ENCODE results near the gene UBR3. TPM values are rescaled to one million over a fixed set of nuclear protein-coding genes. Genes with fewer than 3 reads are reported as not detected.
"Not testable (repeated sequence)": the region's sequence is repeated elsewhere in the genome, so short reads cannot be mapped to it uniquely, and the experiment has no call there.

Gene UBR3
- total RNA-seq, 2 donors from 2014 or later, result 28.6 to 32.7 TPM

DNA sequence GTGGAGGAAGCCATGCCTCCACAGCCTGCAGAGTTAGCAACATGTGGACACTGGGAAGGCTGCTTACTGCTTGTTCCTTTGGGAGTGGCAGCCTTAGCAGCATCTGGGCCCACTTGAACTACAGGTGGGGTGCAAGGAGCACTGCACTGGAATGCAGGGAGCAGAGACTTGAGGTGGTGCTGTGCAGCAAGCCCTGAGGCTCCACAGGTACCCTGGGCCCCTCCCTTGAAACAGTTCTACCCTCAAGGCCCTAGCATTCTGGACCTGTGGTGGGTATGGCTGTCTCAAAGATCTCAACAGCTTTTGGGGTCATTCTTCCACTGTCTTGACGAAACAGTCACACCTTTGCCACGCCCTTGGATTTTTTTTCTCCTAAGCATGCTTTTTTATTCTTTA, 13.5 kb downstream of the UBR3 start:
- peaks cover 14% of the 10 kb centered on the region for H3K36me3 Mint-ChIP-seq (ENCODE audit: low read depth)
- H3K27me3 Mint-ChIP-seq, result no peaks in the 10 kb centered on the region
- H3K4me3 Mint-ChIP-seq, result no peak overlapping the region
- no peak for ATAC-seq (replicated peaks)
- H3K27ac Mint-ChIP-seq, result no peak overlapping the region
- H3K4me1 Mint-ChIP-seq, result peaks cover 25% of the 10 kb centered on the region
- H3K9me3 Mint-ChIP-seq, result no peaks in the 10 kb centered on the region

DNA sequence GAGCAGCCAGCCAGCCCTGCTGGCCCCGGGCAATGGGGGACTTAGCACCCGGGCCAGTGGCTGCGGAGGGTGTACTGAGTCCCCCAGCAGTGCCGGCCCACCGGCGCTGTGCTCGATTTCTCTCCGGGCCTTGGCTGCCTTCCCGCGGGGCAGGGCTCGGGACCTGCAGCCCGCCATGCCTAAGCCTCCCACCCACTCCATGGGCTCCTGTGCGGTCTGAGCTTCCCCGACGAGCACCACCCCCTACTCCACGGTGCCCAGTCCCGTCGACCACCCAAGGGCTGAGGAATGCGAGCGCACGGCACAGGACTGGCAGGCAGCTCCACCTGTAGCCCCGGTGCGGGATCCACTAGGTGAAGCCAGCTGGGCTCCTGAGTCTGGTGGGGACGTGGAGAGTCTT, 14.4 kb downstream of the UBR3 start:
- ATAC-seq (replicated peaks); H3K27ac Mint-ChIP-seq; H3K27me3 Mint-ChIP-seq; H3K9me3 Mint-ChIP-seq; H3K4me3 Mint-ChIP-seq: not testable (repeated sequence)
- Mint-ChIP-seq H3K36me3 (ENCODE audit: low read depth) (peaks cover 14% of the 10 kb centered on the region), H3K4me1 (peaks cover 25% of the 10 kb centered on the region)

DNA sequence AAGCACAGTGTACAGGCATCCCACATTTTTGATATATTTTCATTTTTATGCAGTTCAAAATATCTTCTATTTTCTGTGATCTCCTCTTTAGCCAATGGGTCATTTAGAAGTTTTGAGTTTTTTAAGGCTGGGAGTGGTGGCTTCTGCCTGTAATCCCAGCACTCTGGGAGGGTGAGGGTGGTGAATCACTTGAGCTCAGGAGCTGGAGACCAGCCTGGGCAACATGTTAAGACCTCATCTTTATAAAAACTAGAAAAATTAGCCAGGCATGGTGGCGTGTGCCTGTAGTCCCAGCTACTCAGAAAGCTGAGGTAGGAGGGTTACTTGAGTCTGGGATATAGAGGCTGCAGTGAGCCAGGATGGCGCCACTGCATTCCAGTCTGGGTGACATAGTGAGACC, 17.8 kb downstream of the UBR3 start:
- Mint-ChIP-seq H3K9me3 (peaks cover 4% of the 10 kb centered on the region), H3K4me1 (peaks cover 25% of the 10 kb centered on the region), H3K27me3 (no peaks in the 10 kb centered on the region), H3K4me3 (no peak overlapping the region), H3K27ac (peak overlapping the region; percentile 52), H3K36me3 (ENCODE audit: low read depth) (peaks cover 14% of the 10 kb centered on the region)
- ATAC-seq (replicated peaks), result no peak

DNA sequence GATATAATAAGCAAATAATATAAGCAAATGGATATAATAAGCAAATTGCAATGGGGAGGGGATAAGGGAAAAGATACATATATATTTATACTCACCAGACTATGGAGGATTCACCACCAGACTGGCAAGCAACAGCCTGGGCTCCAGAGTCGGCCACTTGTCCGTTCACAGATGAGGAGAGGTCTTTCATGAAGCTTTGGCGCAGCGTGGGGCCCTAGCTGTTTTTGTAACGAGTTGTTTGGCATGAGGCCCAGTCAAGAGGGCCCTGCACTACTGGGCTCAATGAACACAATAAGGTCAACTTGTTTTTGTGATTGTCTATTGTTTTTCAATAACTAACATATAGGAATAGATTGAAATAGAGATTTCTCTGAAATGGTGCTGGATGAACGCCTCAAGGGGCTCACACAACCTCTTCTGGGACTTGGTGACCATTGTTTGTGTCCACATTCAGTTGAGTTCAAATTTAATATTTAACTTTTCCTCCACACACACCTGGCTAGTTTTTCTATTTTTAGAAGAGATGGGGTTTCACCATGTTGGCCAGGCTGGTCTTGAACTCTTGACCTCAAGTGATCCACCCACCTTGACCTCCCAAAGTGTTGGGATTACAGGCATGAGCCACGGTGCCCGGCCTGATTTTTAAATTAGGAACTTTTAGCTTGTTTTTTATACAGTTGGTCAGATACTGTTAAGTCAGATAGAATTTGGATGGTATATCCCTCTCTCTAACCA, 21.9 kb downstream of the UBR3 start:
- Mint-ChIP-seq H3K36me3 (ENCODE audit: low read depth) (peaks cover 11% of the 10 kb centered on the region), H3K4me1 (peaks cover 28% of the 10 kb centered on the region)
- not testable (repeated sequence) for H3K27ac Mint-ChIP-seq; H3K27me3 Mint-ChIP-seq; ATAC-seq (replicated peaks); H3K4me3 Mint-ChIP-seq; H3K9me3 Mint-ChIP-seq

DNA sequence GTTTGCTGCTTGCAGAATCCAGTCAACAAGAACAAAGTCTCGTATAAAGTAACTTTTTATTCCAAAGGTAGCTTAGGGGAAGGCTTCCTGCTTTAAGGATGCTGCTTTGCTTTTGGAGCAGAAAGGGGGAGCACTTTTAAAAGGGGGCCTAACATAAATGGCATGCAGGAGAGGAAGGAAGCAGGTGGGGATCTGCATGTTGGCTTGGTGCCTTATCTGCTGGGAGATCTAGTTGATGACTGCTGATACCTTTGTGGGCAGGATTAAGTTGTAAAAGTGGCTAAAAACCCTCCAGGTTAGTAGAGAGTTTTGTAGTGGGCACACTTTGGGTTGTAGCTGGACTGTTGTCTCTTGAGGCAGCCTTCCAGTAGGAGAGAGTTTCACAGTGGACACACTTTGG, 22.5 kb downstream of the UBR3 start:
- Mint-ChIP-seq H3K27ac (no peak overlapping the region), H3K27me3 (no peaks in the 10 kb centered on the region), H3K4me1 (peaks cover 25% of the 10 kb centered on the region), H3K9me3 (peaks cover 4% of the 10 kb centered on the region), H3K36me3 (ENCODE audit: low read depth) (peaks cover 8% of the 10 kb centered on the region), H3K4me3 (no peak overlapping the region)
- ATAC-seq (replicated peaks), result no peak

DNA sequence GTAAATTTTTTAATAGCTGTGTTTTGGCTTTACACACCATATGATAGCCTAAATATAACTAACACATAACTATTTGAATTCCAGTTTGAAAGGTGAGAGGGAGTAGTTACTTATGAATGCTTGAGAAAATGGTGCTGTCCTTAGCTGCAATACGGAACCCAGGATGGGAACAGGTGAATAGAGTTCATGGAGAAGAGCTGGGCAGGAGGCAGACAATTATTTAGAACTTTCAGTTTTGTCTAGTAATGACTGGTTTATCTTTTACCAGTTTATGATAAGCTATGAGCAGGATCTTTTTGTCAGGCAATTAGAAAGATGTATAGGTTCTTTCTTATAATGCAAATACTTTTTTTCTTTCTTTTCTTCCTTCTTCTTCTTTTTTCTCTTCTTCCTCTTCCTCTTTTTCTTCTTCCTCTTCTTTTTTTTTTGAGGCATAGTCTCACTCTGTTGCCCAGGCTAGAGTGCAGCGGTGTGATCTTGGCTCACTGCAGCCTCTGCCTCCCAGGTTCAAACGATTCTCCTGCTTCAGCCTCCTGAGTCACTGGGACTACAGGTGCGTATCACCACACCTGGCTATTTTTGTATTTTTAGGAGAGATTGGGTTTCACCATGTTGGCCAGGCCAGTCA, 25.9 kb downstream of the UBR3 start:
- Mint-ChIP-seq H3K9me3 (peaks cover 4% of the 10 kb centered on the region), H3K27ac (peak overlapping the region; percentile 29), H3K36me3 (ENCODE audit: low read depth) (peaks cover 5% of the 10 kb centered on the region), H3K4me1 (peaks cover 17% of the 10 kb centered on the region), H3K4me3 (no peak overlapping the region), H3K27me3 (no peaks in the 10 kb centered on the region)
- ATAC-seq (replicated peaks), result no peak

DNA sequence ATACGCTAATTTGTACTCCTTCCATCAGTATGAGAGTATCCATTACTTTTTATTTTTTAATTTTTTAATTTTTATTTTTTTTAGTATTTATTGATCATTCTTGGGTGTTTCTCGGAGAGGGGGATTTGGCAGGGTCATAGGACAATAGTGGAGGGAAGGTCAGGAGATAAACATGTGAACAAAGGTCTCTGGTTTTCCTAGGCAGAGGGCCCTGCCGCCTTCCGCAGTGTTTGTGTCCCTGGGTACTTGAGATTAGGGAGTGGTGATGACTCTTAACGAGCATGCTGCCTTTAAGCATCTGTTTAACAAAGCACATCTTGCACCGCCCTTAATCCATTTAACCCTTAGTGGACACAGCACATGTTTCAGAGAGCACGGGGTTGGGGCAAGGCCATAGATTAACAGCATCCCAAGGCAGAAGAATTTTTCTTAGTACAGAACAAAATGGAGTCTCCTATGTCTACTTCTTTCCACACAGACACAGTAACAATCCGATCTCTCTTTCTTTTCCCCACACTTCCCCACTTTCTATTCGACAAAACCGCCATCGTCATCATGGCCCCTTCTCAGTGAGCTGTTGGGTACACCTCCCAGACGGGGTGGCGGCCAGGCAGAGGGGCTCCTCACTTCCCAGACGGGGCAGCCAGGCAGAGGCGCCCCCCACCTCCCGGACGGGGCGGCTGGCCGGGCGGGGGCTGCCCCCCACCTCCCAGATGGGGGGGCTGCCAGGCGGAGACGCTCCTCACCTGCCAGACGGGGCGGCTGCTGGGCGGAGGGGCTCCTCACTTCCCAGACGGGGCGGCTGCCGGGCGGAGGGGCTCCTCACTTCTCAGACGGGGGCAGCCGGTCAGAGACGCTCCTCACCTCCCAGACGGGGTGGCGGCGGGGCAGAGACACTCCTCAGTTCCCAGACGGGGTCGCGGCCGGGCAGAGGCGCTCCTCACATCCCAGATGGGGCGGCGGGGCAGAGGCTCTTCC, 28.3 kb downstream of the UBR3 start:
- H3K27me3 Mint-ChIP-seq; H3K4me3 Mint-ChIP-seq; H3K9me3 Mint-ChIP-seq; H3K27ac Mint-ChIP-seq; ATAC-seq (replicated peaks): not testable (repeated sequence)
- Mint-ChIP-seq H3K4me1 (peaks cover 16% of the 10 kb centered on the region), H3K36me3 (ENCODE audit: low read depth) (peaks cover 10% of the 10 kb centered on the region)

DNA sequence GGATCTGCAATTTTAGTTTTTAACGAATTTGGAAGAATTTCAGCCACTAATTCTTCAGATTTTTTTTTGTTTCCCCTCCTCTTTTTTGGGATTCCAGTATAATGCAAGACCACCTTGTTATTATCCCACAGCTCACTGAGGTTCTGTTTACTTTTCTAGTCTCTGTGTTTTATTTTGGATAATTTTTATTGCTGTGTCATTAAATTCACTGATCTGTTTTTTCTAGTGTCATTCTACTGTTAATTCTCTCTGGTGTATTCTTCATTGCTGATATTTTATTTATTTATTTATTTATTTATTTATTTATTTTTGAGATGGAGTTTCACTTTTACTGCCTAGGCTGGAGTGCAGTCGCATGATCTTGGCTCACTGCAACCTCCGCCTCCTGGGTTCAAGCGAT, 32.2 kb downstream of the UBR3 start:
- no peak for ATAC-seq (replicated peaks)
- Mint-ChIP-seq H3K27me3 (no peaks in the 10 kb centered on the region), H3K4me1 (peaks cover 4% of the 10 kb centered on the region), H3K36me3 (ENCODE audit: low read depth) (peaks cover 6% of the 10 kb centered on the region), H3K27ac (no peak overlapping the region), H3K9me3 (no peaks in the 10 kb centered on the region), H3K4me3 (no peak overlapping the region)

DNA sequence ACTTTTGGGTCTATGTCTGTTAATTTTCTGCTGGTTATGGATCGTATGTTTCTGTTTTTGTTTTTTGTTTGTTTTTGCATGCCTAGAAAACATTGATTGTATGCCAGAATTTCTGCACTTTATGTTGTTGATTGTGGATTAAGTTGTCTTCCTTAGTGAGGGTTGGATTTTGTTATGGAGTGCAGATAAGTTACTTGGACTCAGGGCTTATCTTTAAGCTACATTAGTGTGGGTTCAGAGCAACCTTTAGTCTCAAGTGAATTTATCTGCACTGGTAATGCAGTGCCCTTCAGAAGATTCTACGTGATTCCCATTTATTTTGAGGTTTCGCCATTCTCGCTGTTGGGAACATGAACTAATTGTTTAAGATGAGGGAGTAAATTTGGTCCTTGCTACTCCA, 32.9 kb downstream of the UBR3 start:
- H3K4me3 Mint-ChIP-seq, result no peak overlapping the region
- no peaks in the 10 kb centered on the region for H3K27me3 Mint-ChIP-seq

DNA sequence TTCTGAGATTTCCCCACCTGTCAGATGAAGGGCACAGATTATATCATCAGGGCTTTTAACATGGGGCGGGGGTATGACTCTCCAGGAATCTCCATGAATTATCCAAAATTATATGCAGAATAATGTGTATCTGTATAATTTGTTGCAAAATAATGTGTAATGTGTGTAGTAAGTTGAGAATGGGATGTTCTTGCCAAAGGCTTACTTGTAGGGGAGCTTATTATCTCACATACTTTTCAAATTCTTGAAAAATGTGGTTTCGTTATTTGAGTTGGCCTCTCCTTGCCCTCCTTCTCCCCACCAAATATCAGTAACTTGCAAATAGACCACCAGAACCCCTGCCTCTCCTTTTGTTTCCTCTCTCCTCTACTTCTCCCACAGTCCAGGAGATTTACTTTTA, 35.6 kb downstream of the UBR3 start:
- H3K27me3 Mint-ChIP-seq, result no peaks in the 10 kb centered on the region
- ATAC-seq (replicated peaks), result no peak
- H3K4me3 Mint-ChIP-seq, result no peak overlapping the region
- no peak overlapping the region for H3K27ac Mint-ChIP-seq
- peaks cover 6% of the 10 kb centered on the region for H3K36me3 Mint-ChIP-seq (ENCODE audit: low read depth)
- H3K9me3 Mint-ChIP-seq, result no peaks in the 10 kb centered on the region
- H3K4me1 Mint-ChIP-seq, result peaks cover 11% of the 10 kb centered on the region

More for the DNA sequence above, 32.9 kb downstream of the UBR3 start:
- Mint-ChIP-seq H3K4me1 (peaks cover 4% of the 10 kb centered on the region), H3K27ac (no peak overlapping the region), H3K9me3 (no peaks in the 10 kb centered on the region), H3K36me3 (ENCODE audit: low read depth) (peaks cover 6% of the 10 kb centered on the region)
- ATAC-seq (replicated peaks), result no peak

DNA sequence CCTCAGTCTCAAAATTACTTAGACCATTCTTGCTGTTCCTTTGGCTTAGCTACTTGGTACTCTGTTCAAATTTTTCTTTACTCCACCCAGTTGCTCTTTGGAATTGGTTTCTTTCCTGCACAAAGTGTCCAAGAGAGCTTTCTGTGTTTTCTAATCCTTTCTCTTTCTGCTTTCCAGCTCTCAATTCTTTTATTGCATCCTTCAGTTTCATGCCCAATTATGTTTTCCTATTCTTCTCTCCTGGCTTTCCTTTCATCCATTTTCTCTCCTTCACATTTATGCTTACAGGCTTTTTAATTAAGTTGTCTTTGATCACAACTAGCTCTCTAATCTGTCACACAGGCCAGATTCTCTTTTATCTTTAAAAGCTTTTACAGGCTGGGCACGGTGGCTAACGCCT, 38.2 kb downstream of the UBR3 start:
- Mint-ChIP-seq H3K27ac (no peak overlapping the region), H3K36me3 (ENCODE audit: low read depth) (no peaks in the 10 kb centered on the region), H3K4me1 (peaks cover 17% of the 10 kb centered on the region), H3K27me3 (no peaks in the 10 kb centered on the region), H3K4me3 (no peak overlapping the region), H3K9me3 (no peaks in the 10 kb centered on the region)
- ATAC-seq (replicated peaks), result no peak

DNA sequence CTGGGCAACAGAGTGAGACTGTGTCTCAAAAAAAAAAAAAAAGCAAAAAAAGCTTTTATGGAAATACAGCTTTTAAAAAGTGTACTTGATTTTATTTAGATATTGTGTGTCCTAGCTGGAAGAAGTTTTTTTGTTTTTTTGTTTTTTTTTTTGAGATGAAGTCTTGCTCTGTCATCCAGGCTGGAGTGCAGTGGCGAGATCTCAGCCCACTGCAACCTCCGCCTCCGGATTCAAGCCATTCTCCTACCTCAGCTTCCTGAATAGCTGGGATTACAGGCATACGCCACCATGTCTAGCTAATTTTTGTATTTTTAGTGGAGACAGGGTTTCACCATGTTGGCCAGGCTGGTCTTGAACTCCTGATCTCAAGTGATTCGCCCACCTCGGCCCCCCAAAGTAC, 39.0 kb downstream of the UBR3 start:
- H3K36me3 Mint-ChIP-seq (ENCODE audit: low read depth); H3K9me3 Mint-ChIP-seq; H3K4me3 Mint-ChIP-seq; ATAC-seq (replicated peaks); H3K27ac Mint-ChIP-seq; H3K27me3 Mint-ChIP-seq: not testable (repeated sequence)
- peaks cover 22% of the 10 kb centered on the region for H3K4me1 Mint-ChIP-seq

DNA sequence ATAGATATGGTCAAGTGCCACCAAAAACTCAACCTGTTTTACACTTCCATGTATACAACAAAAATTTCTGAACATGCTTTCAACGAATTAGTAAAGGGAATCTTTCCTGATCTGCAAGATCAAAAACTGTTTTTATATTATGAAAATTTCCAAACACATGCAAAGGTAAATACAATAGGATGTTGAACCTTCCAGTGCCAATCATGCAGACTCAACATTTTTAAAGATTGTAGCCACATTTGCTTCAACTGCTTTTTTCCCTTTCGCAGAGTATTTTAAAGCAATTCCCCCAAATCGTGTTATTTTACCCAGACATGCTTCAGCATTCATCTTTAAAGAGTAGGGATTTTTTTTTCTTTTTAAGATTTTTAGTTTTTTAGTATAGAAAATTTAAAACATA, 40.3 kb downstream of the UBR3 start:
- Mint-ChIP-seq H3K27ac (no peak overlapping the region), H3K4me1 (peaks cover 22% of the 10 kb centered on the region), H3K36me3 (ENCODE audit: low read depth) (no peaks in the 10 kb centered on the region), H3K4me3 (no peak overlapping the region), H3K9me3 (no peaks in the 10 kb centered on the region), H3K27me3 (no peaks in the 10 kb centered on the region)
- no peak for ATAC-seq (replicated peaks)

DNA sequence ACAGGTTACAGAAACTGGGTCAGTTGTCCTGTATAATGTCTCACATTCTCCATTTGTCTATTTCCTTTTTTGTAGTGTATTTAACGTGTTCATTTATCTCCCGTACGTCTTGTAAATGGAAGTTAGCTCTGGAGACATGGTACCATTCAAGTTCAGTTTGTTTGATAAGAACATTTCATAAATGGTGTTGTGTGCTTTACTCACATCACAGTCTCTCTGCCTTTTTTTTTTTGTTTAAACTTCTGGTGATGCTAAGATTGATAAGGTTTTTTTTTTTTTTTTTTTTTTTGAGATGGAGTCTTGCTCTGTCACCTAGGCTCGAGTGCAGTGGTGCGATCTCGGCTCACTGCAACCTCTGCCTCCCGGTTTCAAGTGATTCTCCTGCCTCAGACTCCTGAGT, 41.7 kb downstream of the UBR3 start:
- Mint-ChIP-seq H3K36me3 (ENCODE audit: low read depth) (no peaks in the 10 kb centered on the region), H3K4me1 (peaks cover 22% of the 10 kb centered on the region), H3K9me3 (no peaks in the 10 kb centered on the region), H3K27me3 (no peaks in the 10 kb centered on the region), H3K27ac (no peak overlapping the region), H3K4me3 (no peak overlapping the region)
- no peak for ATAC-seq (replicated peaks)
